VCaP (cell line): ENCODE results near the gene CCDC87.

ENCODE experiments used
- H3K27ac ChIP-seq: fragments of 450-650 bp; 2 replicates; pipeline ENCODE4 v1.5.1; 2017
- TF ChIP-seq, protein P1 (sequence below): fragments of 450-650 bp; conservative IDR thresholded peaks from 2 replicates; pipeline ENCODE4 v1.5.1; 2017; ENCODE audit warnings: mild to moderate bottlenecking, moderate library complexity

CCDC87 gene

DNA sequence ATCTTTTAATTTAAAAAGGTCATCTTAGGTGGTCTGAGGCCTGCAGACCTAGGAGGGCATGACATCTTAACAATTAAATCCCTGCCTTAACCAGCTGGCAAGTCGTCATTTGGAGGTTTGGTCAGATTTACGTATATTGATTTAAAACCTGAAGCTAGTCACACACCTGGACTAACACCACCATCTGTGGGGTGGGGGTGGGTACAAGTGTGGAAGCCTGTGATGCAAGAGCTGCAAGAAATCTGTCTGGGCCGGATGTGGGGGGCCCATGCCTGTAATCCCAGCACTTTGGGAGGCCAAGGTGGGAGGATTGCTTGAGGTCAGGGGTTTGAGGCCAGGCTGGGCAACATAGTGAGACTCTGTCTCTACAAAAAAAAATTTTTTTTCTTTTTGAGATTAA lies 11.6 kb downstream of the CCDC87 start:
- H3K27ac ChIP-seq, result no peak overlapping the region
- TF ChIP-seq, protein P1, sequence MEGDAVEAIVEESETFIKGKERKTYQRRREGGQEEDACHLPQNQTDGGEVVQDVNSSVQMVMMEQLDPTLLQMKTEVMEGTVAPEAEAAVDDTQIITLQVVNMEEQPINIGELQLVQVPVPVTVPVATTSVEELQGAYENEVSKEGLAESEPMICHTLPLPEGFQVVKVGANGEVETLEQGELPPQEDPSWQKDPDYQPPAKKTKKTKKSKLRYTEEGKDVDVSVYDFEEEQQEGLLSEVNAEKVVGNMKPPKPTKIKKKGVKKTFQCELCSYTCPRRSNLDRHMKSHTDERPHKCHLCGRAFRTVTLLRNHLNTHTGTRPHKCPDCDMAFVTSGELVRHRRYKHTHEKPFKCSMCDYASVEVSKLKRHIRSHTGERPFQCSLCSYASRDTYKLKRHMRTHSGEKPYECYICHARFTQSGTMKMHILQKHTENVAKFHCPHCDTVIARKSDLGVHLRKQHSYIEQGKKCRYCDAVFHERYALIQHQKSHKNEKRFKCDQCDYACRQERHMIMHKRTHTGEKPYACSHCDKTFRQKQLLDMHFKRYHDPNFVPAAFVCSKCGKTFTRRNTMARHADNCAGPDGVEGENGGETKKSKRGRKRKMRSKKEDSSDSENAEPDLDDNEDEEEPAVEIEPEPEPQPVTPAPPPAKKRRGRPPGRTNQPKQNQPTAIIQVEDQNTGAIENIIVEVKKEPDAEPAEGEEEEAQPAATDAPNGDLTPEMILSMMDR, result no peak

DNA sequence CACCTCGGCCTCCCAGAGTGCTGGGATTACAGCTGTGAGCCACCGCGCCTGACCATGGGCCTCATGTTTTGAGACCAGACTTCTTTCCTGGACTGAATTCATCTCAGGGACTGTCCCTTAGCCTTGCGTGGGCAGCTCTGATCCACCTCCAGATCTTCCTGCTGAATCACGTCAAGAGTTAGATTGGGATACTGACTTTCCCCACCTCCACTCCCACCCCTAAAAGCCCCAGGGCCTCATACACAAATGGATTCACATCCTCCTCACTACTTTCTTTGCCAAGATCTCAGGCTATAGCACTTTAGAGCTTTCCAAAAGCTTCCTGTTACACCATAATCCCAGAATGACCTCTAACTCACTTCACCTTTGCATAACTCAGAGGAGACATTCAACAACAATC lies 12.1 kb downstream of the CCDC87 start:
- TF ChIP-seq, protein P1, result no peak
- no peak overlapping the region for H3K27ac ChIP-seq

GRCh38 chr11:66579017-66579606 lies 13.8 kb downstream of the CCDC87 start:
- H3K27ac ChIP-seq, result no peak overlapping the region
- TF ChIP-seq, protein P1, result peak; percentile 100

- H3K27ac ChIP-seq, result no peak overlapping the region
- TF ChIP-seq, protein P1, result no peak
Measured at GRCh38 chr11:66570850-66571180, 22.0 kb downstream of the CCDC87 start.

DNA sequence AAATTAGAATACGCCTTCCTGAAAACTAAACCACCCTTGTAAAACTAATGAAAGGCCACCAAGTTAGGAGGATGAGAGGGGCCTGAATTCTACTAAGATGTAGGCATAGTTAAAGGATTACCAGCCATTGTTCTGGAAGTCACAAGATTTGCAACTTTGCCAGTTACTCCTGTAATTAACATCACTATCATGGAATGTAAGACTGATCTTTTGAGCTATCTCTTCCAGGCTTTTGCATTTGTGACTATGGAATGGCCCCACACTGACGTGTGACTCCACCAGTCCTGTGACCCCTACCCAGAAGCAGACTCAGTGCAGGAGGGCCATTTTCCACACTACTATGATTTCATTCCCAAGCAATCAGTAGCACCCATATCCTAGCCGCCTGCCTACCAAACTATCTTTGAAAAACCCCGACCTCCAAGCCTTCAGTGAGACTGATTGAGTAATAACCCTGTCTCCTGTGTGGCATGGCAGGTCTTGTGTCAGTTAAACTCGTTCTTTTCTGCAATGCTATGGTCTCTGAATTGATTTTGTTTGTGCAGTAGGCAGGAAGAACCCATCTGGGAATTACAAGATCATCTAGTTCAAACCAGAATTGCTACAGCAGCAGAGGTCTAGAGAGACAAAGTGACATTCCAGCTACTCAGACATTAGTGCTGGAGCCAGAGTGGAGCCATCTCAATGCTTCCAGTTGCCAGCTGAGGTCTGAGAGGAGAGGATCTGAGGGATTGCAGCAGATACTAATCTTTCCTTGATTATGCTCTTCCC lies 22.6 kb downstream of the CCDC87 start:
- no peak overlapping the region for H3K27ac ChIP-seq
- TF ChIP-seq, protein P1, result no peak

- TF ChIP-seq, protein P1, result no peak
- H3K27ac ChIP-seq, result peak overlapping the region; percentile 75; the same call in 1 of the 2 replicates
Measured at GRCh38 chr11:66569076-66569475, 23.8 kb downstream of the CCDC87 start.

DNA sequence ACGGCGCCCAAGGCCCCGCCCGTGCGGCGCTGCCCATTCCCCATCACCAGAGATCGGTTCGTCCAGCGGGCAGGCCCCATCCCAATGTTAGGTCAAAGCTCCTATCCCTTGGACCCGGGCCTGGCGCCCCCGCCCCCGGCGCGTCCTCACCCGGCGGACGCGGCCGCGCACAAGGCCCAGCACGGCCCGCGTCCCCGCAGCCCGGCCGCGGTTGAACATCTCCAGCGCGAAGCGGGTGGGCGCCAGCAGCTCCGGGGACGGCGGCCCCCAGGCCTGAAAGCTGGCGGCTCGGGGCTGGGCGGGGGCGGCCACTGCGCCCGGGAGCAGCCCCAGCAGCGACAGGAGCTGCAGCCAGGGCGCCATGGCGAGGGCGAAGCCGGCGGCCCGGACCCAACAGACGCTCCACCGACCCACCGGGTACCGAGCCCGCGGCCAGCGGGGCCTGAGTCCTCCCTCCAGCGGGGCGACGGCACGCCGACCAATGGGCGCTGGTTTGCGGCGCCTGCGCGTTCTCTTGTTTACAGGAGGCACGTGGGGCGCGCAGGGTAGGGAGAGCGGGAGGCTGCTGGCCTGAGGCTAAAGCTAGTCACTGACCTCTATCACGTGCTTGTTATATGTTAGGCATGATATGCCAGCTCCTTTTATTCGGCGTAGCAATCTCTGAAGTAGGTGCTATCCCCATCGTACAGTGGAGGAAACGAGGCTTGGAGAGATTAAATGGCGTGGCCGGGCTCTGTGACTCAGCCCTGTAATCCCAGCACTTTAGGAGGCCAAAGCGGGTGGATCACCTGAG lies 24.5 kb downstream of the CCDC87 start, which contains the start of gene CTSF:
Gene CTSF (minus strand): TSS at position 483 of the 793 bp plus-strand sequence. CDS start 120 bp downstream, at position 363.
- TF ChIP-seq, protein P1, result no peak
- H3K27ac ChIP-seq, result peak within 1 kb of the TSS; percentile 75; the same call in 1 of the 2 replicates
